ENCODE results near the gene JAKMIP3. TPM values are rescaled to one million over a fixed set of nuclear protein-coding genes. Genes with fewer than 3 reads are reported as not detected.
A peak's percentile ranks its signal among the peaks of the same experiment; 100 is the strongest.

Gene JAKMIP3
- polyA plus RNA-seq, 2 of the 4 experiments (the other 2 are of a cell fraction) = 3.1 to 4.1 TPM

- FAIRE-seq = no peak
- ChIA-PET POLR2A (interaction anchor here (1.5 kb wide), 1 partner anchor 29 kb away, joined by 7 read pairs; the partner anchor contains the start of gene JAKMIP3), CTCF (interaction anchor here (1.0 to 1.4 kb wide), 3 partner anchors 23 to 48 kb away, joined by 3 to 4 read pairs (median 3); no protein-coding TSS in a partner anchor)
- peaks cover 51% of the 10 kb centered on the region for H3K4me1 ChIP-seq
- DNase-seq (ENCODE audit: low read depth in 1 of 2, low spot score in 1 of 2) = peak; percentile 26 to 73
- H3K27ac ChIP-seq = peak overlapping the region; percentile 74 to 91
- ATAC-seq = peak in 1 of 2 experiments; percentile 28; a peak in 3 of 6 replicates
- H3K4me2 ChIP-seq = peak overlapping the region; percentile 66
- TF ChIP-seq TP53 (CRISPR knock-in tag; IDR thresholded peaks at IDR 0.05) = no peak
- peak; percentile 63; the same call in 1 of the 2 replicates for TF ChIP-seq HOXB5 (CRISPR knock-in tag; IDR thresholded peaks at IDR 0.05)
- peak; percentile 80 for TF ChIP-seq MAFK (IDR thresholded peaks at IDR 0.05; ENCODE audit: partially characterized antibody)
- no peak for TF ChIP-seq EP300 (IDR thresholded peaks at IDR 0.05)
- no peak for TF ChIP-seq CBX8 (IDR thresholded peaks at IDR 0.05)
- TF ChIP-seq KDM1A (IDR thresholded peaks at IDR 0.05; ENCODE audit: low read depth) = no peak
- TF ChIP-seq RARB (CRISPR knock-in tag; IDR thresholded peaks at IDR 0.05) = no peak
- TF ChIP-seq MAX (IDR thresholded peaks at IDR 0.05) = peak; percentile 29; the same call in 1 of the 2 replicates
- TF ChIP-seq RNF2 (IDR thresholded peaks at IDR 0.05; ENCODE audit: borderline replicate concordance, low read depth) = no peak
- TF ChIP-seq NFE2L2 (conservative IDR thresholded peaks at IDR 0.05; ENCODE audit: low read length) = peak; percentile 34; the same call in 1 of the 2 replicates
- TF ChIP-seq FOSL2 (IDR thresholded peaks at IDR 0.05) = no peak
- TF ChIP-seq FOSL2 (CRISPR knock-in tag; IDR thresholded peaks at IDR 0.05) = 0 out of 2 replicates have a peak, but pooled peaks have one; percentile 10
- TF ChIP-seq USF2 (IDR thresholded peaks at IDR 0.05) = no peak
- TF ChIP-seq PBX3 (IDR thresholded peaks at IDR 0.05) = no peak
- no peaks in the 10 kb centered on the region for H3K9me3 ChIP-seq
- H3K4me3 ChIP-seq = no peak overlapping the region
- 56% methylated on average over 8 of the region's 9 CpGs for WGBS (ENCODE audit: missing lambda C conversion rate)
Measured at GRCh38 chr10:132094581-132095234, 29.0 kb downstream of the JAKMIP3 start.

GRCh38 chr10:132095403-132096113 is 29.8 kb downstream of the JAKMIP3 start:
- 90% methylated on average over 12 of the region's 12 CpGs for WGBS (ENCODE audit: missing lambda C conversion rate)
- TF ChIP-seq RNF2 (IDR thresholded peaks at IDR 0.05; ENCODE audit: borderline replicate concordance, low read depth) = no peak
- no peak for TF ChIP-seq JUN (IDR thresholded peaks at IDR 0.05)
- no peak for TF ChIP-seq CHD2 (IDR thresholded peaks at IDR 0.05; ENCODE audit: low read length, partially characterized antibody)
- TF ChIP-seq HES2 (IDR thresholded peaks at IDR 0.05) = no peak
- TF ChIP-seq SREBF2 (IDR thresholded peaks at IDR 0.05) = no peak
- TF ChIP-seq MAFK (IDR thresholded peaks at IDR 0.05; ENCODE audit: partially characterized antibody) = no peak
- TF ChIP-seq CBX2 (IDR thresholded peaks at IDR 0.05; ENCODE audit: borderline replicate concordance, low read depth) = no peak
- peak; percentile 47 to 65; a peak in 4 of 6 replicates for ATAC-seq
- Histone ChIP-seq H3K27ac (peak overlapping the region; percentile 74 to 91), H3K9me3 (no peaks in the 10 kb centered on the region), H3K4me1 (peaks cover 52% of the 10 kb centered on the region), H3K4me2 (peak overlapping the region; percentile 66), H3K4me3 (no peak overlapping the region)
- ChIA-PET CTCF (interaction anchor here (1.3 to 1.4 kb wide), 3 partner anchors 22 to 47 kb away, joined by 3 to 4 read pairs (median 3); no protein-coding TSS in a partner anchor), POLR2A (interaction anchor here (0.6 to 1.5 kb wide), 2 partner anchors 30 to 55 kb away, joined by 4 to 7 read pairs; partner anchors contain the start of gene JAKMIP3)
- FAIRE-seq = no peak
- DNase-seq (ENCODE audit: low read depth in 1 of 2, low spot score in 1 of 2) = no peak

GRCh38 chr10:132096223-132096622 is 30.5 kb downstream of the JAKMIP3 start:
- Histone ChIP-seq H3K4me2 (peak overlapping the region; percentile 66), H3K4me1 (peaks cover 52% of the 10 kb centered on the region), H3K9me3 (no peaks in the 10 kb centered on the region), H3K27ac (peak overlapping the region; percentile 74 to 91), H3K4me3 (no peak overlapping the region)
- under 1% methylated on average over 6 of the region's 6 CpGs for WGBS (ENCODE audit: missing lambda C conversion rate)
- no peak for TF ChIP-seq CEBPB (IDR thresholded peaks at IDR 0.05)
- peak in 1 of 2 experiments; percentile 19; a peak in 1 of 5 replicates for TF ChIP-seq EP300 (IDR thresholded peaks at IDR 0.05)
- peak in 1 of 2 experiments; percentile 30; a peak in 3 of 5 replicates for TF ChIP-seq JUN (IDR thresholded peaks at IDR 0.05)
- TF ChIP-seq MAX (IDR thresholded peaks at IDR 0.05) = peak; percentile 83
- TF ChIP-seq JUNB (IDR thresholded peaks at IDR 0.05) = peak; percentile 50
- TF ChIP-seq FOSL2 (IDR thresholded peaks at IDR 0.05) = peak; percentile 68
- TF ChIP-seq FOSL2 (CRISPR knock-in tag; IDR thresholded peaks at IDR 0.05) = peak; percentile 86
- ChIA-PET POLR2A (interaction anchor here (1.5 kb wide), 1 partner anchor 30 kb away, joined by 7 read pairs; the partner anchor contains the start of gene JAKMIP3), CTCF (interaction anchor here (1.4 kb wide), 1 partner anchor 38 kb away, joined by 3 read pairs; no protein-coding TSS in a partner anchor)
- FAIRE-seq (peak; percentile 97), DNase-seq (ENCODE audit: low read depth in 1 of 2, low spot score in 1 of 2) (peak; percentile 84 to 87), ATAC-seq (peak; percentile 91 to 92)
